SK-N-SH treated with all-trans-retinoic acid at 6 μM for 48 hours (cell line): ENCODE results near the gene UNC5B.

ENCODE experiments used
- ATAC-seq: fragments of 200-7000 bp; cut with Tn5 transposase; 3 replicates; pipeline ENCODE4 v1.9.1; 2020; ENCODE audit warnings: mild to moderate bottlenecking, moderate library complexity
- BACH2 ChIP-seq: fragments of 250-450 bp; sonication (Bioruptor Pico); IDR thresholded peaks from 2 replicates; pipeline ENCODE4 v1.9.0; 2021; ENCODE audit warnings: mild to moderate bottlenecking, borderline replicate concordance
- CSDC2 ChIP-seq: fragments of 250-450 bp; sonication (Bioruptor Pico); IDR thresholded peaks from 2 replicates; pipeline ENCODE4 v1.5.0; 2020; ENCODE audit warnings: mild to moderate bottlenecking, moderate library complexity
- CSRNP3 ChIP-seq: fragments of 250-450 bp; sonication (Bioruptor Pico); IDR thresholded peaks from 2 replicates; pipeline ENCODE4 v1.5.1; 2021; ENCODE audit warnings: mild to moderate bottlenecking, moderate library complexity
- ESRRG ChIP-seq: fragments of 250-450 bp; sonication (Bioruptor Pico); IDR thresholded peaks from 2 replicates; pipeline ENCODE4 v1.6.1; 2021; ENCODE audit warnings: mild to moderate bottlenecking
- GLIS3 ChIP-seq: fragments of 250-450 bp; sonication (Bioruptor Pico); IDR thresholded peaks from 2 replicates; pipeline ENCODE4 v1.5.0; 2020; ENCODE audit warnings: mild to moderate bottlenecking, moderate library complexity
- ISL1 ChIP-seq: fragments of 250-450 bp; sonication (Bioruptor Pico); IDR thresholded peaks from 2 replicates; pipeline ENCODE4 v2.1.2; 2022; ENCODE audit warnings: mild to moderate bottlenecking, moderate library complexity
- OSR1 ChIP-seq: fragments of 250-450 bp; sonication (Bioruptor Pico); IDR thresholded peaks from 2 replicates; pipeline ENCODE4 v1.8.0; 2022; ENCODE audit warnings: moderate library complexity, mild to moderate bottlenecking, inconsistent platforms
- POU6F1 ChIP-seq: fragments of 250-450 bp; sonication (Bioruptor Pico); IDR thresholded peaks from 2 replicates; pipeline ENCODE4 v1.8.0; 2021; ENCODE audit warnings: low read depth, mild to moderate bottlenecking, moderate library complexity, borderline replicate concordance
- RARB ChIP-seq: fragments of 250-450 bp; sonication (Bioruptor Pico); IDR thresholded peaks from 2 replicates; pipeline ENCODE4 v1.8.0; 2021; ENCODE audit warnings: mild to moderate bottlenecking, moderate library complexity
- SNAI2 ChIP-seq: fragments of 250-450 bp; sonication (Bioruptor Pico); IDR thresholded peaks from 2 replicates; pipeline ENCODE4 v1.5.0; 2020; ENCODE audit warnings: mild to moderate bottlenecking, moderate library complexity
- TCF4 ChIP-seq: fragments of 250-450 bp; sonication (Bioruptor Pico); IDR thresholded peaks from 2 replicates; pipeline ENCODE4 v1.8.0; 2021; ENCODE audit warnings: mild to moderate bottlenecking, moderate library complexity, borderline replicate concordance
- TOX ChIP-seq: fragments of 250-450 bp; sonication (Bioruptor Pico); IDR thresholded peaks from 2 replicates; pipeline ENCODE4 v1.8.0; 2021; ENCODE audit warnings: mild to moderate bottlenecking, moderate library complexity, borderline replicate concordance
- ZC3H10 ChIP-seq: fragments of 250-450 bp; sonication (Bioruptor Pico); IDR thresholded peaks from 2 replicates; pipeline ENCODE4 v1.5.1; 2021; ENCODE audit warnings: mild to moderate bottlenecking, moderate library complexity
- ZFP3 ChIP-seq: fragments of 250-450 bp; sonication (Bioruptor Pico); IDR thresholded peaks from 2 replicates; pipeline ENCODE4 v1.5.0; 2020; ENCODE audit warnings: mild to moderate bottlenecking, moderate library complexity
- ZFP30 ChIP-seq: fragments of 450-650 bp; formaldehyde crosslinking; IDR thresholded peaks from 2 replicates; pipeline ENCODE4 v1.5.0; 2022; ENCODE audit warnings: mild to moderate bottlenecking, moderate library complexity
- ZNF565 ChIP-seq: fragments of 450-650 bp; formaldehyde crosslinking; conservative IDR thresholded peaks from 2 replicates; pipeline ENCODE4 v1.5.0; 2020; ENCODE audit warnings: low read depth, mild to moderate bottlenecking, moderate library complexity
- ZNF70 ChIP-seq: fragments of 450-650 bp; formaldehyde crosslinking; IDR thresholded peaks from 2 replicates; pipeline ENCODE4 v1.5.0; 2020; ENCODE audit warnings: mild to moderate bottlenecking, moderate library complexity
- ZNF8 ChIP-seq: fragments of 450-650 bp; formaldehyde crosslinking; IDR thresholded peaks from 2 replicates; pipeline ENCODE4 v1.5.0; 2020; ENCODE audit warnings: mild to moderate bottlenecking, moderate library complexity
- TF ChIP-seq, protein P1 (sequence below): fragments of 250-450 bp; sonication (Bioruptor Pico); IDR thresholded peaks from 2 replicates; pipeline ENCODE4 v1.5.1; 2020; ENCODE audit warnings: low read depth, mild to moderate bottlenecking, moderate library complexity

The UNC5B gene

GRCh38 chr10:71210542-71210871 is 1.9 kb upstream of the UNC5B start (continued):
- TF ChIP-seq CSRNP3 (CRISPR knock-in tag): no peak
- TF ChIP-seq ISL1 (CRISPR knock-in tag): no peak
- TF ChIP-seq OSR1 (CRISPR knock-in tag): no peak
- TF ChIP-seq TOX (CRISPR knock-in tag): no peak
- no peak for TF ChIP-seq ZFP30 (CRISPR knock-in tag)
- TF ChIP-seq SNAI2: no peak
- TF ChIP-seq POU6F1 (CRISPR knock-in tag): no peak
- TF ChIP-seq GLIS3 (CRISPR knock-in tag): no peak
- no peak for TF ChIP-seq ZNF565
- TF ChIP-seq, all 23 proteins: peak for 0

DNA sequence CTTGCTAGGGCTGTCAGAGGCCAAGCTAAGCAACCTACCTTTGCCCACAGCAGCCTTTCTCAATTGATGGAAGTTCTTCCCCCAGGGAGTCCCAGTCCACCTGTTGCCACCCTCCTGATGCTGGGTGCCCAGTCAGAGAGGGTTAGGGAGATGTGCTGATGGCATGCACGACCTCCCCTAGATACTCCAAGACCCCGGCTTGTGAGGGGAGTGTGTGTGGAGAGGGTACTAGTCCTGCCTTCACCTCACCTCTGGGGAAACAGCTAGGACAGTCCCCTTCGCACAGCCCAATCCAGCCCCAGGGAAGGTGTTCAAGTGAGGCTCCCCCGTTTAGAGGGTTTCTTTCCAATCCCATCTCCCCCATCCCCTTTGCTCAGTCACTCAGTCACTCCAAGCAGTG is 1.3 kb upstream of the UNC5B start:
- no peak for ATAC-seq
- TF ChIP-seq ESRRG (CRISPR knock-in tag) (no peak), TCF4 (CRISPR knock-in tag) (no peak), GLIS3 (CRISPR knock-in tag) (no peak), CSDC2 (CRISPR knock-in tag) (no peak), TOX (CRISPR knock-in tag) (no peak), ZNF8 (CRISPR knock-in tag) (no peak), OSR1 (CRISPR knock-in tag) (no peak), ISL1 (CRISPR knock-in tag) (no peak), CSRNP3 (CRISPR knock-in tag) (no peak), RARB (CRISPR knock-in tag) (no peak)
- TF ChIP-seq, protein P1, sequence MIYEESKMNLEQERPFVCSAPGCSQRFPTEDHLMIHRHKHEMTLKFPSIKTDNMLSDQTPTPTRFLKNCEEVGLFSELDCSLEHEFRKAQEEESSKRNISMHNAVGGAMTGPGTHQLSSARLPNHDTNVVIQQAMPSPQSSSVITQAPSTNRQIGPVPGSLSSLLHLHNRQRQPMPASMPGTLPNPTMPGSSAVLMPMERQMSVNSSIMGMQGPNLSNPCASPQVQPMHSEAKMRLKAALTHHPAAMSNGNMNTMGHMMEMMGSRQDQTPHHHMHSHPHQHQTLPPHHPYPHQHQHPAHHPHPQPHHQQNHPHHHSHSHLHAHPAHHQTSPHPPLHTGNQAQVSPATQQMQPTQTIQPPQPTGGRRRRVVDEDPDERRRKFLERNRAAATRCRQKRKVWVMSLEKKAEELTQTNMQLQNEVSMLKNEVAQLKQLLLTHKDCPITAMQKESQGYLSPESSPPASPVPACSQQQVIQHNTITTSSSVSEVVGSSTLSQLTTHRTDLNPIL (CRISPR knock-in tag): no peak

DNA sequence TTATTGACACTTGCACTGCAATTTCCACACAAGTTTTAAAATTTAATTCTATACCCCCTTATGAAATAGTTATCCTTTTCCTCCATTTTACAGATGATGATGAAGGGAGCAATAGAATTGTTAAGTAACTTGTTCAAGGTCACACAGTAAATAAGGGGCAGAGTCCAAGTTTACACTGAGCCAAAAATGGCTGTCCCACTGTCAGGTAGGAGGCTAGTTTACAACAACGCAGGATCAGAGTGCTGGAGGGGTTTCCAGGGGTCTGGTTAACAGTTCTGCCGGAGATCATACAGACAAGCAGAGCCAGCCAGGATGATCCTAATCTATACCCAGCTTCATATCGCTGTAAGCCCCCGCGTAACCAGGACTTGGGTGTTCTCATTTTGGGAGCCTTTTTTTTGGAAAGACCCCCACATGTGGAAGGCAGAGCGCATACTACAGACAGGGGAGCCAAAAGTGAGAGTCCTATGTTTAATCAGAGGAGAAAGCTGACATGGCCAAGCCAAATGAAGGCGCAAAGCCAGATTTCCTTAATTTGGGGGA is 524 bp upstream of the UNC5B start:
- ATAC-seq: no peak
- TF ChIP-seq ZFP3 (no peak), ISL1 (CRISPR knock-in tag) (no peak), ZC3H10 (CRISPR knock-in tag) (no peak), GLIS3 (CRISPR knock-in tag) (no peak), OSR1 (CRISPR knock-in tag) (no peak), ZNF8 (CRISPR knock-in tag) (no peak), CSRNP3 (CRISPR knock-in tag) (no peak), ZNF70 (no peak), ESRRG (CRISPR knock-in tag) (no peak), CSDC2 (CRISPR knock-in tag) (no peak), BACH2 (CRISPR knock-in tag) (no peak), TOX (CRISPR knock-in tag) (no peak), ZNF565 (no peak), SNAI2 (no peak), POU6F1 (CRISPR knock-in tag) (no peak)
- TF ChIP-seq, protein P1 (CRISPR knock-in tag): no peak
